Panc1 (cell line): Measurements from ENCODE around the gene FOSL2.

ENCODE experiments used
- CTCF ChIP-seq: fragments of 450-650 bp; IDR thresholded peaks from 2 replicates; pipeline ENCODE4 v1.5.1; 2017; ENCODE audit warnings: mild to moderate bottlenecking
- POLR2AphosphoS5 ChIP-seq: IDR thresholded peaks from 2 replicates; pipeline ENCODE4 v1.6.1; 2012; ENCODE audit warnings: mild to moderate bottlenecking, low read depth, low read length, moderate library complexity
- REST ChIP-seq, 2 experiments: IDR thresholded peaks; 2 replicates each; pipeline ENCODE4 v1.6.1; 2011 to 2012; ENCODE audit warnings: low read depth in 2 of 2, control low read depth in 1 of 2, low read length in 1 of 2, mild to moderate bottlenecking in 1 of 2, moderate library complexity in 1 of 2; ENCODE audit not compliant: insufficient read depth in 1 of 2
- TCF7L2 ChIP-seq: IDR thresholded peaks from 2 replicates; pipeline ENCODE4 v1.6.1; 2011; ENCODE audit warnings: mild to moderate bottlenecking, low read depth, low read length, inconsistent platforms

- TF ChIP-seq CTCF (no peak), REST (IDR thresholded peaks at IDR 0.05; ENCODE audit: insufficient read depth in 1 of 2, low read depth in 2 of 2, low read length in 1 of 2) (no peak), POLR2AphosphoS5 (no peak), TCF7L2 (no peak)
Measured at GRCh38 chr2:28359222-28360057, 33.2 kb upstream of the FOSL2 start.
